ENCODE measurements around the gene MSANTD1.

Gene MSANTD1

DNA sequence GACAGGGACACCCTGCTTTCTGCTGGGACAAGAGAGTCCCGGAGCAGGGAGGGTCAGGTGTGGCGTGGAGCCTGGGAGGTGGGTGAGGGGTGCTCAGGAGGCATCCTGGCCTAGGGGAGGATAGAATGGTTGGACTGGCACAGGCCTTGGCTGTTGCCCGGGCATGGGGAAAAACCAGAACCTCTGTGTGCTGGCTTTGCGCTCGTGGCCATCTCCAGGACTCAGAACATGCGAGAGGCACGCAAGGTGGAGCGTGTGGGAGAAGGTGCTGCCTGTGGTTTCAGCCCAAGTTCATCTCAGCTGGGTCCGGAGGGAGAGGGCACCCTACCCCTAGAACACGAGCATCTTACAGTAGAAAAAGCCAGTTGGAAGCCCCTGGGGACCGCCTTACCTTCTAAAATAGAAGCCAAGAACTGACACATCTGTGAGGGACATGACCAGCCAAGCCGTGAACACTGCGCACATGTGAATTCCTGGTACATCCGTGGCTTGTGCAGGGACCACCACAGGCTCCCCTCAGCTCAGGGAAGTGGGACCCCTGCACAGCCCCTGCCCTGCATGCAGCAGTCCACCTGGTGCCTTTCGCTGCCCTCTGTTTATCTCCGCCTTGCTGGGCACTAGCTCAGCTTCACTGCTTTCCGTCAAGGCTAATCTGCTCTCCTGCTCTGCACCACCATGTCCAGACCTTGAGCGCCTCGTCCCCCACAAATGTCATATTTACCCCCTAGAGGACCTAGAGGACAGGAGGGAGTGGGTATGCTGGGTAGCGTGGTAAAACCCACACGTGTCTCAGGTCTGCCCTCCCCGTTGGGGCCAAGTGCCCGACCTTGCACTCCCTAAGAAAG, 13.5 kb downstream of the MSANTD1 start:
- no peak overlapping the region for H3K9ac ChIP-seq (ENCODE audit: low read length)
- H3K4me1 ChIP-seq (ENCODE audit: control insufficient read depth, low read depth, low read length): no peaks in the 10 kb centered on the region
- H3K36me3 ChIP-seq (ENCODE audit: control insufficient read depth, low read depth, low read length): no peaks in the 10 kb centered on the region
- no peak overlapping the region for H3K4me3 ChIP-seq (ENCODE audit: low read length)
- no peaks in the 10 kb centered on the region for H3K27me3 ChIP-seq (ENCODE audit: control insufficient read depth, insufficient read depth, low read length)
- H3K9me3 ChIP-seq (ENCODE audit: control insufficient read depth, low read depth, low read length): no peaks in the 10 kb centered on the region
- no peak overlapping the region for H3K27ac ChIP-seq (ENCODE audit: low read length)

DNA sequence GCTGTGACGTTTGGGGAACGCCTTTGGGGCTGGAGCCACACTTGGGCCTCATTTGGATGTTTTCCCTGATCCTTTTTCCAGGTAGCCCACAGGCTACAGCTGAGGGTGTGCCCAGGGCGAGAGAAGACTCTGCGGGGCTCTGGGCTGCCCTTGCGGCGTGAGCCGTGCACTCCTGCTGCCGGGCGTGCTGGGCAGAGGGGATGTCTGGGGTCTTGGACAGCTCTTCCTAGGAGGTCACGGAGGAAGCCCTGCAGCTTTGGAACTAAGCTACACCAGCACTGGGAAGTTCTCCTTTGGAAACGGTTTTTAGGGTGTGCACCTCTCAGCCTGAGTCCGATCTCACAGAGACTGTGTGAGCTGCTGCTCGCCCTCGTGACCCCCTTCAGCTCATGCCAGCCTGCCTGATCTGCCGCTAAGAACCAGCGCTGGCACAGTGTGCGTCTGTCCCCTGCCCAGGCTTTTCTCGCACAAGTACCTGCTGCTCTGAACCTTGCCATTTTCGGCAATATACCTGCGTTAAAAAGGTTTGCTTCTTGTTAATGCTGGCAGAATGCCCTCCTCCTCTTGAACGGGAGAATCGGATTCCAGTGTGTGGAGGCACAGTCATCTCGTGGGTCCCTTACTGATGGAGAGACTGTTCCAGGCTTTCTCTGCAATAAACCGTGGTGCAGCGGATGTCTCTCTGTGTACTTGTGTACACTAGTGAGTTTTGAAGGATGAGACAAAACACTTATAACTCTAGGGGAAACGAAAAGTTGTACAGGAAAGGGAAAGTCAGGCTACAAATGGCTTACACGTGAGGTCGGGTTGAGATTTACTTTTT, 14.3 kb downstream of the MSANTD1 start:
- Histone ChIP-seq H3K9ac (ENCODE audit: low read length) (no peak overlapping the region), H3K27ac (ENCODE audit: low read length) (no peak overlapping the region), H3K4me3 (ENCODE audit: low read length) (no peak overlapping the region), H3K27me3 (ENCODE audit: control insufficient read depth, insufficient read depth, low read length) (no peaks in the 10 kb centered on the region), H3K9me3 (ENCODE audit: control insufficient read depth, low read depth, low read length) (no peaks in the 10 kb centered on the region), H3K4me1 (ENCODE audit: control insufficient read depth, low read depth, low read length) (no peaks in the 10 kb centered on the region), H3K36me3 (ENCODE audit: control insufficient read depth, low read depth, low read length) (no peaks in the 10 kb centered on the region)

DNA sequence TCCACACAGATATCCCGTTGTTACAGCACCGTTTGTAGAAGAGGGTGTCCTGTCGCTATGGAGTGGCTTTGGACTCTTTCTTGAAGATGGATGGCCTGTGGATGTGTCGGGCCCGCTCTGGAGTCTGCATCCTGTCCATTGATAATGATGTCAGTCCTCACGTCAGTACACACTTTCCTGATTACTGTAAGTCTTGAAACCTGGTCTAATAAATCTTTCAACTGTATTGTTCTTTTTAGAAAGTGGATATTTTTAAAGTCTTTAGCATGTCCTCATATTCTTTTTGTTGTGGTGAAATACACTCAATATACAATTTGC, 14.9 kb downstream of the MSANTD1 start:
- no peaks in the 10 kb centered on the region for H3K36me3 ChIP-seq (ENCODE audit: control insufficient read depth, low read depth, low read length)
- H3K27ac ChIP-seq (ENCODE audit: low read length): no peak overlapping the region
- H3K4me1 ChIP-seq (ENCODE audit: control insufficient read depth, low read depth, low read length): no peaks in the 10 kb centered on the region
- H3K27me3 ChIP-seq (ENCODE audit: control insufficient read depth, insufficient read depth, low read length): no peaks in the 10 kb centered on the region
- no peaks in the 10 kb centered on the region for H3K9me3 ChIP-seq (ENCODE audit: control insufficient read depth, low read depth, low read length)
- no peak overlapping the region for H3K4me3 ChIP-seq (ENCODE audit: low read length)
- H3K9ac ChIP-seq (ENCODE audit: low read length): no peak overlapping the region

DNA sequence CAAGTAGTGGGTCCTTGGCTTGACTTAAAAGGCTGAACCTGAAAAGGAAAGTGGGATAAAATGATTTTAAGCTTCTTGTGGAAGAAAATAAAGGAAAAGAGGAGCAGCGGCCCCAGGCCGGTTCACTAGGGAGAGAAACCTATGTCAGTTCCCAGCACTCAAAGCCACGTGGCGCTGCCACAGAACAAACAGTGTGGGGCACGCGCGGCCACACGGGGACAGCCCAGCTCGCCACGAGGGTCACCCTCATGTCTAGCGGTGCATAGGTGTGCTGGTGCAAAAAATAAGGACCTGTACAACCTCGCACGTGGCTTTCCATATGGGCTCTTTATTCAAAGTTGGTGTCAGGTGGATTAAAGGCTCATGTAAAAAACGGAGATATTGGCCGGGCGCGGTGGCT, 17.1 kb downstream of the MSANTD1 start:
- Histone ChIP-seq H3K9ac (ENCODE audit: low read length) (no peak overlapping the region), H3K4me3 (ENCODE audit: low read length) (no peak overlapping the region), H3K4me1 (ENCODE audit: control insufficient read depth, low read depth, low read length) (no peaks in the 10 kb centered on the region), H3K9me3 (ENCODE audit: control insufficient read depth, low read depth, low read length) (no peaks in the 10 kb centered on the region), H3K27me3 (ENCODE audit: control insufficient read depth, insufficient read depth, low read length) (no peaks in the 10 kb centered on the region), H3K36me3 (ENCODE audit: control insufficient read depth, low read depth, low read length) (no peaks in the 10 kb centered on the region), H3K27ac (ENCODE audit: low read length) (no peak overlapping the region)

DNA sequence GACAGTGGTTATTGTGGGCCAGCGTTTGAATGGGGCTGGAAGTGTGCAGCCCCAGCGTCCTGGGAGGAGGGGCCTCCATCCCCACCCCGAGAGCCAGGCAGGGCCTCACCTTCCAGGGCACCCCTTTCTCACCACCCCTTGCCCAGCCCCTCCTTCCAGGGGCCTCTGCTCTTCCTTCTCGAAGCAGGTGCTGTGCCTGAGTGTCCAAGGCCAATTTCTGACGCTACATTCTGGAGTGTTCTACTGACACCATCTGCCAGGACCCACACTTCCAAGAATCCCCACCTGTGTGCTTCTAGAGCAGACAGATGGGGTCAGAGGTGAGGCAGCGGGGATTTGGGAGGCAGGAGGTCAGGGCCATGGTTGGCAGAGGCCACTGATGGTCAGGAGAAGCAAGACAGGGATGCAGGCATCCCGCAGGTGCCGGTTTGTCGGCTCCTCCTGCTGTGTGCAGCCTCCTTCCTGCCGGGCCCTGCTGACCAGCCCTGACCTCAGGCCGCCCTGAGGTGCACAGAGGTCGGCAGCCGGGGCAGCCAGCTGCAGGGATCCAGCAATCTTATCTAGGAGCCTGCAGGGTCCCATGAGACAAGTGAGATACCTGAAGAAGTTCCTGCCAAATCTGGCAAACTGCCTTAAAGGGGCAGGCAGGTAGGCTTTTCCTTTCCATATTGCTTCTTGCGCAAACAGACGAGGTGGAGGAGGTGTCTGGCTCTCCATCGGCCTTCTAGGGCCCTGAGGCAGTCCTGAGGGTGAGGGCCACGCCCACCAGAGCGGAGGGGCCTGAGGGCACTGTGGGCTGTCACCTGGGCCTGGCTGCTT, 18.8 kb downstream of the MSANTD1 start:
- H3K27me3 ChIP-seq (ENCODE audit: control insufficient read depth, insufficient read depth, low read length): no peaks in the 10 kb centered on the region
- no peaks in the 10 kb centered on the region for H3K4me1 ChIP-seq (ENCODE audit: control insufficient read depth, low read depth, low read length)
- H3K4me3 ChIP-seq (ENCODE audit: low read length): no peak overlapping the region
- no peaks in the 10 kb centered on the region for H3K9me3 ChIP-seq (ENCODE audit: control insufficient read depth, low read depth, low read length)
- no peaks in the 10 kb centered on the region for H3K36me3 ChIP-seq (ENCODE audit: control insufficient read depth, low read depth, low read length)
- H3K27ac ChIP-seq (ENCODE audit: low read length): no peak overlapping the region
- H3K9ac ChIP-seq (ENCODE audit: low read length): no peak overlapping the region

DNA sequence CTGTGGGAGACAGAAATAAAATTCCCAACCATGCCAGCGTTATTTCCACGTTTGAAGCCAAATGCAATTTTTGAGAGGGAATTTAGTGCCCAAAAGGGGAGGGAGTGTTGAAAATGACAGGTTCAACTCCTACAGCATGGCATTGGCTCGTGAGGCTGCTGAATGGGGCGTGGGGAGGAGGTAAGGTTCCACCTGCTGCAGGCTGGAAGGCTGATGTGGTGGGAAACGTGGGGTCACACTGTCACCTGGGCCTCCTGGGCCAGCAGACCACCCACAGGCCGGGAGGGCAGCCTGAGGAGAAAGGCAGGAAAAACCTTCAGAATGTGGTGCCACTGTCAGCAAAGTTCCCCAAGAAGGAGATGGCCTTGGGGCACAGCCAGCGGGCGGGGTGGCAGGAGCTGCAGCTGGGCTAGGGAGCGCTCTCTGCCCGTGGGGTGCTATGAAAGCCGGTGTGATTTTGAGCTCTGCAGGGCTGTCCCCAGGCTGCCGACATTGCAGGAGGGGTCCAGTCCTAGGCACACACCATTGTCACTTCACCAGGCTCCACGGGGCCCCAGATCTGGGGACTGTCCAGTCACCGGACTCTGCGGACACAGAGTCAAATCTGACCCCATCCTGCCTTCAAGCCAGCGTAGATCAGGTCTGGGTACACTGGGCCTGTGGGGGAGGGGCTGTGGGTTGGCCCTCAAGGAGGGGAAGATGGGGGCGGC, 19.6 kb downstream of the MSANTD1 start:
- Histone ChIP-seq H3K27me3 (ENCODE audit: control insufficient read depth, insufficient read depth, low read length) (no peaks in the 10 kb centered on the region), H3K9me3 (ENCODE audit: control insufficient read depth, low read depth, low read length) (no peaks in the 10 kb centered on the region), H3K9ac (ENCODE audit: low read length) (no peak overlapping the region), H3K36me3 (ENCODE audit: control insufficient read depth, low read depth, low read length) (no peaks in the 10 kb centered on the region), H3K4me1 (ENCODE audit: control insufficient read depth, low read depth, low read length) (no peaks in the 10 kb centered on the region), H3K27ac (ENCODE audit: low read length) (no peak overlapping the region), H3K4me3 (ENCODE audit: low read length) (no peak overlapping the region)

DNA sequence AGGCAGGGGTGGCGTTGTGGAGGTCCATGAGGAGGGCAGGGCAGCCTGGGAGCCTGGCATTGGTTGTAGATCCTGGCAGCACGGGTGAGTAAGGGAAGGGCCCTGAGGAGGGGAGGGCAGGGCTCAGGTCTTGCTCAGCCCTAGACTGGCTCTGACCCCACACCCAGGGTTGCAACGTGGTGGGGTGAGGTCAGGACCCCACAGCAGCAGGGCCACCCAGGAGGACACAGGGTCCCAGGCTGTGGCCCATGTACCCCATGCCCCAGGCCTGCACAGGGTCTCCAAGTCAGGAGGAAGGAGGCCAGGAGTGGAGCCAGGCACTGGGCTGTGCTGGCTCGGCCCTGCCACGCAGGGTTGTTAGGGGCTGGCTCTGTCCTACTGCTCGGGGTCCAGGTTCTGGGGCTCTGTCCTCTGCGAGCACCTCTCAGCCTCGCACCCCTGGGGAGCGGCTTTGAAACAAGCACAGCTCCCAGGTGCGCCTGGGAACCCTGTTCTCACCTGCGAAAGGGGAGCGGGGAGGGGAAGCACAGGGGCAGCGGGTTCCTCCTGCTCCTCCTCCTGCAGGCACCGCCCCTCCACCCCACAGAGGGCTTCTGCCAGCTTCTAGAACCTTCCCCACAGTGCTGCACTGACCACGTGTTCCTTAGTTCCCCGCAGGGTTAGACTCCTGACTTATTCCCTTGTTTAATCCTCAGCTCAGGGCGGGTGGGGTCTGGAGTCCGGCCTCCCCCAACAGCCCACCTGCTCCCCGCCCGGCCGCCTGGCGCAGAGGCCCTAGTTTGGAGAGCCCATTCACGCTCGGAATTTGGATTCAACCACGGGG, 20.4 kb downstream of the MSANTD1 start:
- no peak overlapping the region for H3K27ac ChIP-seq (ENCODE audit: low read length)
- H3K36me3 ChIP-seq (ENCODE audit: control insufficient read depth, low read depth, low read length): no peaks in the 10 kb centered on the region
- no peak overlapping the region for H3K4me3 ChIP-seq (ENCODE audit: low read length)
- no peaks in the 10 kb centered on the region for H3K4me1 ChIP-seq (ENCODE audit: control insufficient read depth, low read depth, low read length)
- H3K9ac ChIP-seq (ENCODE audit: low read length): no peak overlapping the region
- no peaks in the 10 kb centered on the region for H3K27me3 ChIP-seq (ENCODE audit: control insufficient read depth, insufficient read depth, low read length)
- no peaks in the 10 kb centered on the region for H3K9me3 ChIP-seq (ENCODE audit: control insufficient read depth, low read depth, low read length)

DNA sequence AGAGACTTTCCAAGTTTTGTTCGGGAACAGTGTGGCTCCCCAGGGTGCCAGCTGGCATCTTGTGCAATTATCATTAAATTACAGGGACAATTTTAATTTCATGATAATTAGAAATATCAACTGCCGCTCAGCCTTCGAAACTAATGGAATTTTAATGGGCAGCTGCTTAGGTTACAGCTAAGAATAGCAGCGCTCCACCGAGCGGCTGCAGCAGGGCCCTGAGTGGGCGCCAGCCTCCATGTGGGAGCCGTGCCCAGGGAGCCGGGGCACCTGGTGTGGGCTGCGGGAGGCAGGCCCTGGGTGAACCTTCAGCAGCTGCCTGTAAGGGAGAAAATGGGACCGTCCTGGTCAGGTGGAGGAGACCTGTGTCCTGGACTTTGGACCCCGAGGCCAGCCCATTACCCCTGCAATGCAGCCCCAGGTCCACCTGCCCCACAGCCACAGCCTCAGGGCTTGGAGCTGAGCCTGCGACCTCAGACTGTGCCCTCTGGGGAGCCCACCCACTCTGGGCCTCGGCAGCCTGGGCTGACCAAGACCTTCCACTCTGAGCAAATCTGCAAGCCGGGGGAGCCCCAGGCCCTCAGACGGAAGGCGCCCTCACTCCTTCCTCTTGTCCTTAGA, 21.1 kb downstream of the MSANTD1 start:
- Histone ChIP-seq H3K27ac (ENCODE audit: low read length) (no peak overlapping the region), H3K36me3 (ENCODE audit: control insufficient read depth, low read depth, low read length) (no peaks in the 10 kb centered on the region), H3K4me3 (ENCODE audit: low read length) (no peak overlapping the region), H3K9ac (ENCODE audit: low read length) (no peak overlapping the region), H3K27me3 (ENCODE audit: control insufficient read depth, insufficient read depth, low read length) (no peaks in the 10 kb centered on the region), H3K4me1 (ENCODE audit: control insufficient read depth, low read depth, low read length) (no peaks in the 10 kb centered on the region), H3K9me3 (ENCODE audit: control insufficient read depth, low read depth, low read length) (no peaks in the 10 kb centered on the region)

DNA sequence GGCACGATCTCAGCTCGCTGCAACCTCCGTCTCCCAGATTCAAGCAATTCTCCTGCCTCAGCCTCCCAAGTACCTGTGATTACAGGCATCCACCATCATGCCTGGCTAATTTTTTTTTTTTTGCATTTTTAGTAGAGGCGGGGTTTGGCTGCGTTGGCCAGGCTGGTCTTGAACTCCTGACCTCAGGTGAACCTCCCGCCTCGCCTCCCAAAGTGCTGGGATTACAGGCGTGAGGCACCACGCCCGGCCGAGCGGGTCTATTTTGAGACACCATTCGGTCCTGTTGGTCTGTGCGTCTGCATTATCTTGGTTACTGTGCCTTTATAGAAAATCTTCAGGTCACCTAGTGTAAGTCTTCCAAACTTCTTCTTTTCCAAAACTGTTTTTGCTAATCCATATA, 22.2 kb downstream of the MSANTD1 start:
- no peaks in the 10 kb centered on the region for H3K9me3 ChIP-seq (ENCODE audit: control insufficient read depth, low read depth, low read length)
- H3K4me3 ChIP-seq (ENCODE audit: low read length): no peak overlapping the region
- no peaks in the 10 kb centered on the region for H3K36me3 ChIP-seq (ENCODE audit: control insufficient read depth, low read depth, low read length)
- no peak overlapping the region for H3K27ac ChIP-seq (ENCODE audit: low read length)
- H3K27me3 ChIP-seq (ENCODE audit: control insufficient read depth, insufficient read depth, low read length): no peaks in the 10 kb centered on the region
- no peaks in the 10 kb centered on the region for H3K4me1 ChIP-seq (ENCODE audit: control insufficient read depth, low read depth, low read length)
- no peak overlapping the region for H3K9ac ChIP-seq (ENCODE audit: low read length)

DNA sequence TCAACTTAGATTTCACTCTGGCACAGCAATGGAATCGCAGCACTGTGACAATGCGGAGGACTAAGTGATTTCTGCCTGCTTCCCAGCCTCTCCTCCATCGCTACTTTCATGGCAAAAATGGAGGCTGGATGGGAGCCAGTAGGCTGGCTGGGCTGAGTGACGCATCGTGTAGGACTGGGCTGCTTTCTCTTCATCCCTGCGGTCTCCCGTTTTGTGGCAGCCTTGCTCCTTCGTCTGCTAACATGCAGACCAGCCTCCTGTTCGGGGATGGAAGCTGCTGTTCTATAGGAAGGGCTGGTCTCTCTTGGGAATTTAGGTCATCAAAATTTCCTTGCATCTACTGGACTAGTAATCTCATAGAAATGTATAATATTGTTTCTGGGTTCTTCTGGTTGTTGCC, 28.0 kb downstream of the MSANTD1 start:
- no peaks in the 10 kb centered on the region for H3K36me3 ChIP-seq (ENCODE audit: control insufficient read depth, low read depth, low read length)
- H3K27me3 ChIP-seq (ENCODE audit: control insufficient read depth, insufficient read depth, low read length): no peaks in the 10 kb centered on the region
- H3K4me3 ChIP-seq (ENCODE audit: low read length): no peak overlapping the region
- no peaks in the 10 kb centered on the region for H3K4me1 ChIP-seq (ENCODE audit: control insufficient read depth, low read depth, low read length)
- no peak overlapping the region for H3K27ac ChIP-seq (ENCODE audit: low read length)
- no peak overlapping the region for H3K9ac ChIP-seq (ENCODE audit: low read length)
- no peaks in the 10 kb centered on the region for H3K9me3 ChIP-seq (ENCODE audit: control insufficient read depth, low read depth, low read length)
